Stimulated activated CD4-positive, alpha-beta T cell treated with anti-CD3 and anti-CD28 coated beads, Interleukin-12 subunit alpha, Interleukin-12 subunit beta, amount 100 ng/mL, for 48 hours (primary cell): ENCODE data around the gene ASB8.
"Not testable (repeated sequence)": the region's sequence is repeated elsewhere in the genome, so short reads cannot be mapped to it uniquely, and the experiment has no call there.

Source experiments
- DNase-seq, 3 donors: peaks; one replicate each; pipeline ENCODE4 v3.0.0-alpha.2; 2020; ENCODE audit warnings: low read depth in 2 of 3, low spot score in 1 of 3

ASB8 gene

DNA sequence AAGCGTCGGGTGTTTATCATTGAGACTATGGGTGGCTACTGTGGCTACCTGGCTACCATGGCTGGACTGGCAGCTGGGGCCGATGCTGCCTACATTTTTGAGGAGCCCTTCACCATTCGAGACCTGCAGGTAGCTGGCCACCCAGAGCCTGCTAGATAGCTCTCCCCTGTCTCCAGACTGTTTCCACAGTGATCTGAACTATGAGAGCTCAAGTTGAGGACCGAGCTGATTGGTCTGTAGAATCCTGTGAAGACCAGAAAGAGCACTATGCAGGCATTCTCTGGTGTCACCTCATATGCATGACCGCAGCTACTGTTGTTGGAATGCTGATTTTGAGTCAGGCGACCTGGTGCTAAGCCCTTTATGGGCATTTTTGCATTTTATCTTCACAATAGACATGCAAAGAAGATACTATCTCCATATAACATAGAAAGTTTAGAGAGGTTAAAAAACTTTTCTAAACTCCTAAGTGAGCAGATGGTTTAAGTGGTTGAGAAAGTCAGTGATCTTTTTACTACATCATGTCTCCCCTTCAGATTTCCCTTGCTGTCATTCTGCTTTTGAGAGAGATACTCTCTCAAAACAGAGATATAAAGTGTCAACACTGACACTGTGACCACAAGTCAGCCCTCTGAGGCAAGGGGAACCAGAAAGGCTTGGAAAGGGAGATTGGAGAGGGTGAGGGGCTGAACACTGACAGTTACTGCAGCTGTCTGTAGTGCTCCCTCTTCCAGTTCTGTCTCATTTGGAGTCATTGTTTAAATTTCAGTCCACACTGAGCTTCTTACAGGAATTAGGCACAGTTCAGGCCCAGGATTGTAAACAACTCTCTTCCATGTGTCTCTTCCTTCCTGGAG is 14.3 kb downstream of the ASB8 start:
- DNase-seq = no peak

- no peak for DNase-seq
Measured at GRCh38 chr12:48135027-48135426, 22.3 kb downstream of the ASB8 start.

- DNase-seq = no peak
Measured at GRCh38 chr12:48132826-48133225, 24.5 kb downstream of the ASB8 start.

DNA sequence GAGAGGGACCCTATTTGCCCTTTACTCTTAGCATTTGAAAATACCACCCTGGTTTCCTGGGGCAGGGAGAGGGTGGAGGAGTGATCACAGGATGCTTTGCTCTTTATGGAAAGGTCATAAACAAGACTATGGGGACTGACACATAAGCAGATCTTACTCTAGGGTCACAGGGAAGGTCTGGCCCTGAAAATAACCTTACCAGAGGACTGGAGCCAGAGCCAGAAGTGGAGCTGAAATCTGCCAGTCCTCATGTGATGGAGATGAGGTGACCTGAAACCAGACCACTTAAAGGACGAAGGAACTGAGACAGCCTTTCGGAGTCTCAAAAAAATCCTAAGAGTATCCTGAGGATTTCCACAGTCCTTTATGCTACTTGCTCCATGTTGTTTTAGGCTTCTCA is 25.8 kb downstream of the ASB8 start:
- no peak for DNase-seq

DNA sequence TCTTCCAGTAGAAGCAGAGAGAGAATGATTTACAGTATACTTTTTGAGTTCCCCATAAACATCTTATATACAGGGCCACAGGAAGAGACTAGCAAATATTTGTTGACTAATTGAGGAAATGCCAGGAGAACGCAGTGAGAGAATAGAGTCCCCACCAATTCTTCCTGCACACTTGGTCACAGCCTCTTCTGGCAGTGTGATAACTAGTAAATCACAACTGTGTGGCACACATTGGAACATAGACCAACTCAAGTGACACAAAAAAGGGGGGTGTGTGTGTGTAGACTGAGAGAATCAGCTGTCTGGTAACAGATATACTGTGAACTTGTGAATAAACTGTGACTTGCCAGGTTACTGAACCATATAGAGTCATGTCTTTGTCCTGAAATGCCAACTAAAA is 27.9 kb downstream of the ASB8 start:
- no peak for DNase-seq

DNA sequence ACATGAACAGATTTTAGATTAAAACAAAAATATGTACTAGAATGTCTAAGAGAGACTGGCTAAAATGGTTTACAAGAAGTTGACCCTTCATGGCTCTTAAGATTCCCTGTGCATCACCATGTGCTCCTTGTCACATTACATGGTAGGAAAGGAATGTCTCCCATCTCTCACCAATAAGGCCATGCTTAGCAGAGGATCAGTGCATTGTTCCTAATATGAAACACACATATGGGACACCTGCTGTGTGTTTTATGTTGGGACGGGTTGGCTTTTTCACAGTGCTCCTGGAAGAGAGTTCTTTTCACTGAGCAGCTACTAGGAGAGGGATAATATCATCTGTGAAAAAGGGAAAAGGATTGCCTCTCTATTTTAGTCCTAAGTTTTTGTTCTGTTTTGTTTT is 28.5 kb downstream of the ASB8 start:
- no peak for DNase-seq

- no peak for DNase-seq
Measured at GRCh38 chr12:48126953-48127630, 30.2 kb downstream of the ASB8 start.

DNA sequence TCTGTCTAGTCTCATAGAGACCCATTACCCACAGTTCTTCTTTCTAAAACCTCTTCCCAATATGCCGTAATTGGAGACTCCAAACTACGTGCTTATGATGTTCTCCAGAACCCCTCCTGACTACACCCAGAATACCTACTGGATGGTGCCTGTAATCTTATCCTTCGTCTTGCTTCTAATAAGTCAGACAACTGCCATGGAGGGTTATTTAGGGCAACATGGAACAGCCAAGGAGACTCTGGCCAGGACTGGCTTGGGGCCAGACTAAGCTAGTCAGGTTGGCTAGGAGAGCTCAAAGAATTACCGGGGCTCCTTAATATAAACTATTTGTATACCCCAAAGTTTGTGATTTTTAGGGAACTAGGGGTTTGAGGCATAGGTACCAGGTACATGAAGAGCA is 31.3 kb downstream of the ASB8 start:
- no peak for DNase-seq

DNA sequence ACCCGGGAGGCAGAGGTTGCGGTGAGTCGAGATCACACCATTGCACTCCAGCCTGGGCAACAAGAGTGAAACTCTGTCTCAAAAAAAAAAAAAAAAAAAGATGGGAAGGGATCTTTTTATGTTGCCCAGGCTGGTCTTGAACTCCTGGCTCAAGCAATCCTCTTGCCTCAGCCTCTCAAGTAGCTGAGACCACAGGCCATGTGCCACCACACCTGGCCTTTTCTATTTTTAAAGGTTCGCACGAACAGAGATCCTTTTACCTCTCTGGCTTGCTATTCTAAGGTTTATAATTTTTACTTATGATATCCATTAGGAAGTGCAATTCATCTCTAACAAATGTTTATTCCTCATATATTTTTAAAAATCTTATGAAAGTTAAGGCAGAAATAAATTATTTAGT is 31.8 kb downstream of the ASB8 start:
- DNase-seq = not testable (repeated sequence)

DNA sequence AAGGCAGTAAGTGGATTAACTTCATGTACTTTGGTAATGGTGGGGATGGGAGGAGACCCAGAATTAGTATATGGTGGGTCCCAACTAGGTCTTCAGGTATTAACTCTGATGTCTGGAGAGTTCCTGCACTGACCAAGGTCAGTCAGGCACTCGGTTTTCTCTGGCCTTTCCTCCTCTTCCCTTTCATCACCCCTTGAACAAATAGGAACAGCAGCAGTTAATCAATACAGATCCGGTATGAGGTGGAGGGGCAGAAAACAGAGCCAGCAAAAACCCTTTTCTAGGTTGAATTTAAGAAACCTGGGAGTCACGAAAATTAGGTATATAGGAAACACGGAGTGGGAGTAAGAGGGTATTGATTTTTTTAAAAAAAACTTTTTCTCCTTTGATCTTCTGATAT is 34.1 kb downstream of the ASB8 start:
- DNase-seq = no peak

GRCh38 chr12:48122065-48122834 is 35.1 kb downstream of the ASB8 start:
- DNase-seq = no peak

- DNase-seq = no peak
Measured at GRCh38 chr12:48121522-48121921, 35.8 kb downstream of the ASB8 start.

DNA sequence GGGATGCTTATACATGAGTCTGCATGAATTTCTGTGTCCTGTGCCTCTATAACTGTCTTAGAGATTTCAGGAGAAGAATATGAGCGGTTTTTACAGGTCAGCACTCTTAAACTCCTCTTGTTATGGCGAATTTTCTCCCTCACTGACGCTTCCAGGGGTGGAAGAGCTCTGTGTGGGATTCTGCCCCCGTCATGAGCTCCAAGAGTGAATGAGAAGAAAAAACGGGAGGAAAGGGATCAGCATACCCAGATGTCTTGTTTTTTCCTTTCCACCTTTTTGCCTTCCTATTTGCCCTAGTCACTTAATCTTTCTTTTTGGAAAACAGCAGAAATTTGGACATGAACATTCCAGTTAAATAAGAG is 37.5 kb downstream of the ASB8 start:
- no peak for DNase-seq

- peak; percentile 71 to 73 (median 73) for DNase-seq
Measured at GRCh38 chr12:48119078-48119833, 38.1 kb downstream of the ASB8 start, which contains the start of gene PFKM. Gene PFKM (plus strand): TSS chr12:48119364. CDS start chr12:48122775, 3,411 bp downstream.

DNA sequence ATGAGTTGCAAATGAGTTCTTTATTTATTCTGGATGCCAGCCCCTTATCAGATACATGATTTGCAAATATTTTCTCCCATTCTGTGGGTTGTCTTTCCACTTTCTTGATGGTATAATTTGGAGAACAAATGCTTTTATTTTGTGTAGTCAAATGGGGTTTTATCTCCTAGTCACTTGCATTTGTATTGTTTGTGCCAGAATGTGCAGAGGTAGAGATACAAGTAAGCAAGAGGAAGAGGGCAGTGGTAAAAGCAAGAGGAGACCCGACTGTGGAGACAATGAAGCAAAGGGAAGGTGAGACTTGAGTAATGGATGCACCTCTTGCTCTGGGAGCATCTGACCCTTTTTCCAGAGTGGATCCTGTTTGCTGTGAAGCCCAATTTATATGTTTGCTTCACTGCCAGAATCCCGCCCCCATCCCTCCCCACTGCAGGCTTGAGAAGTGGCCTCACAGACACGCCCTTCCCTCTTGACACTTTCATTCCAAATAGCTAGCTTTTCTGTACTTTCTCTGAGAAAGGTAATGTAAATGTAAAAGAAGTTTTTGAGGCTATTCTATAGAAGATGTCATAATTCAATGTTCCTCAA is 38.9 kb downstream of the ASB8 start:
- no peak for DNase-seq

- DNase-seq = no peak
Measured at GRCh38 chr12:48115957-48116356, 41.4 kb downstream of the ASB8 start.

GRCh38 chr12:48111312-48111693 is 46.0 kb downstream of the ASB8 start:
- not testable (repeated sequence) for DNase-seq

DNA sequence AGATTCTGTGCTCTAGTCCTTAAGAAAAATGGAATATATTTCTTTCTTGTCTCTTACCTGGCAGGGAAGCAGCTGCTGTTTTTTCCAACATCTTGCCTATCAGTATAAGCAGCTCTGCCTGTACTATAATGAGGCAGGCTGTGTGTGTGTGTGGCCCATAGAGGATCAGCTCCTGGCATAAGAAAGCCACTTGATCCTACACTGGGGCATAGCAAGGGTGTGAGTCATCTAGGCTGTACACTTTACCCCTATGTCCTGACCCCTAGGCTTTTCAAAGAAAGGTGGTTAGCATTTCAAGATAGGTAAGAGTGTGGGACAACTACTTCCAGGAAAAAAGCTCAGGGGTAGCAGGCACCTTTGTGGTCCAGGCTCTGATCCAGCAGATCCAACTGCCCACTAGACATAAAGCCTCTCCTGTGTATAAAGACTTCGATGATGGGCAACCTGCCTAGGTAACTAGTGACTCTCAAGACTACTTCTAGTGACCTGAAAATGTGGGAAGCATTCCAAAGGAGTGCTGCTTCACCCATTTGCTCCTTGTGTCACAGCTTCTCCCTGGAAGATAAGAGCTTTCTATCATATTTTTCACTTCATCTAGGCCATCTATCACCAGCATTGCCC is 46.5 kb downstream of the ASB8 start:
- no peak for DNase-seq

GRCh38 chr12:48109424-48109823 is 47.9 kb downstream of the ASB8 start:
- no peak for DNase-seq
